ENCODE results near the gene PGAP1. TPM values are rescaled to one million over a fixed set of nuclear protein-coding genes. Genes with fewer than 3 reads are reported as not detected.
"Not testable (repeated sequence)": the region's sequence is repeated elsewhere in the genome, so short reads cannot be mapped to it uniquely, and the experiment has no call there.

PGAP1 gene
- total and polyA plus RNA-seq, 9 of the 15 experiments (the other 6 are each of a cell fraction or from before 2014, with no cell fraction given): 0.08 to 0.73 (median 0.52) TPM

DNA sequence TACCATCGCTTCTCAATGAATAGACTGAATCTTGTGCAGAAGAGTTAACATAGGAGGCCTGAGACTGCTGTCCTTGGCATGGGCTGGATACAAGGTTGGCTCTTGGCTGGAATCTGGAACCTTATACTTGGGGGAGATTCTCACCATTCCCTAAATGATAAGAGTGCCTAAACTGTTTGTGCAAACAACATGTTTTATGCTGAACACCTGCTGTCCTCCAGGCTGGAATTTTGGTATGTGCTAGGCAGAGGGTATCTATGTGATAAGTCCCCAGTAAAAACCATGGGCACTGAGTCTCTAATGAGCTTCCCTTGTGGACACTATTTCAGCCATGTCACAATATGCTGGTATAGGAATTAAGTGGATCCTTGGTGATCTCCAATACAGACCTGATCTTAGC lies 12.8 kb downstream of the PGAP1 start (continued):
- TF ChIP-seq, protein P1, sequence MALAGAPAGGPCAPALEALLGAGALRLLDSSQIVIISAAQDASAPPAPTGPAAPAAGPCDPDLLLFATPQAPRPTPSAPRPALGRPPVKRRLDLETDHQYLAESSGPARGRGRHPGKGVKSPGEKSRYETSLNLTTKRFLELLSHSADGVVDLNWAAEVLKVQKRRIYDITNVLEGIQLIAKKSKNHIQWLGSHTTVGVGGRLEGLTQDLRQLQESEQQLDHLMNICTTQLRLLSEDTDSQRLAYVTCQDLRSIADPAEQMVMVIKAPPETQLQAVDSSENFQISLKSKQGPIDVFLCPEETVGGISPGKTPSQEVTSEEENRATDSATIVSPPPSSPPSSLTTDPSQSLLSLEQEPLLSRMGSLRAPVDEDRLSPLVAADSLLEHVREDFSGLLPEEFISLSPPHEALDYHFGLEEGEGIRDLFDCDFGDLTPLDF (CRISPR knock-in tag; IDR thresholded peaks at IDR 0.05): no peak
- TF ChIP-seq KAT8 (IDR thresholded peaks at IDR 0.05; ENCODE audit: low read depth): no peak
- TF ChIP-seq, protein P2, sequence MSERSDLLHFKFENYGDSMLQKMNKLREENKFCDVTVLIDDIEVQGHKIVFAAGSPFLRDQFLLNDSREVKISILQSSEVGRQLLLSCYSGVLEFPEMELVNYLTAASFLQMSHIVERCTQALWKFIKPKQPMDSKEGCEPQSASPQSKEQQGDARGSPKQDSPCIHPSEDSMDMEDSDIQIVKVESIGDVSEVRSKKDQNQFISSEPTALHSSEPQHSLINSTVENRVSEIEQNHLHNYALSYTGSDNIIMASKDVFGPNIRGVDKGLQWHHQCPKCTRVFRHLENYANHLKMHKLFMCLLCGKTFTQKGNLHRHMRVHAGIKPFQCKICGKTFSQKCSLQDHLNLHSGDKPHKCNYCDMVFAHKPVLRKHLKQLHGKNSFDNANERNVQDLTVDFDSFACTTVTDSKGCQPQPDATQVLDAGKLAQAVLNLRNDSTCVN (CRISPR knock-in tag; IDR thresholded peaks at IDR 0.05): no peak

DNA sequence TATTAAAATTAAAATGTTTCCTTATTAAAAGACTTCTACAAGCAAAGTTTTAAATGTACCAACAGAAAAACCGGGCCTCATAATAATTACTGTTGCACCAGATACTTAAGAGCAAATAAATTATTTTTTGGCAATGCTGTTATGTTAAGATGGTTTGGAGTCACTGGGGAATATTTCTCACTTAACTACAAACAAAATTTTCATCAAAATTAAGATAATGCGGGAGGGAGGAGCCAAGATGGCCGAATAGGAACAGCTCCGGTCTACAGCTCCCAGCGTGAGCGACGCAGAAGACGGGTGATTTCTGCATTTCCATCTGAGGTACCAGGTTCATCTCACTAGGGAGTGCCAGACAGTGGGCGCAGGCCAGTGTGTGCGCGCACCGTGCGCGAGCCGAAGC lies 21.1 kb downstream of the PGAP1 start:
- CTCF ChIA-PET (ENCODE audit: low intra/inter-chr PET ratio); POLR2A ChIA-PET; intact Hi-C loops (cut with micrococcal nuclease); FAIRE-seq; H3K4me3 ChIP-seq; H3K79me2 ChIP-seq (ENCODE audit: control insufficient read depth, insufficient read depth, low read length); H3K27ac ChIP-seq (ENCODE audit: extremely low read depth, low read depth, low read length); H3K36me3 ChIP-seq (ENCODE audit: control insufficient read depth, insufficient read depth, low read length); H3K9ac ChIP-seq (ENCODE audit: insufficient read depth in 1 of 2, low read depth in 2 of 2, low read length in 2 of 2); H4K20me1 ChIP-seq (replicated peaks; ENCODE audit: control insufficient read depth, insufficient read depth, low read length); ATAC-seq; H3K9me1 ChIP-seq (ENCODE audit: control insufficient read depth, insufficient read depth, low read length); H3K9me3 ChIP-seq (replicated peaks; ENCODE audit: control insufficient read depth, insufficient read depth, low read depth, low read length); H3K27me3 ChIP-seq (ENCODE audit: control insufficient read depth in 2 of 2, insufficient read depth in 2 of 2, low read length in 2 of 2); H3K4me2 ChIP-seq (ENCODE audit: insufficient read depth, low read length); in situ Hi-C loops (cut with MboI); DNase-seq (ENCODE audit: extremely low read depth in 1 of 4, low spot score in 3 of 4); H3K4me1 ChIP-seq (replicated peaks in 1 of 2; ENCODE audit: control insufficient read depth in 2 of 2, insufficient read depth in 2 of 2, low read length in 2 of 2): not testable (repeated sequence)
- 12% methylated on average over 2 of the region's 15 CpGs for WGBS (ENCODE audit: insufficient coverage, low coverage, missing lambda C conversion rate)
- BruUV-seq (replicated peaks): TSS peak; percentile 81
- peak overlapping the region; percentile 55 for H2AFZ ChIP-seq (ENCODE audit: low read depth, low read length)
